Large intestine (tissue), 12 donors: ENCODE results near the gene BSCL2. TPM values are rescaled to one million over a fixed set of nuclear protein-coding genes. Genes with fewer than 3 reads are reported as not detected.
"Not testable (repeated sequence)": the region's sequence is repeated elsewhere in the genome, so short reads cannot be mapped to it uniquely, and the experiment has no call there.

Experiments
- DNase-seq, 2 donors: peaks; one replicate each; pipeline versions ENCODE4 v3.0.0 to v3.0.0-alpha.2; 2013
- H3K27ac ChIP-seq: one replicate; pipeline ENCODE4 v1.5.1; 2013; ENCODE audit warnings: low read length
- H3K27me3 ChIP-seq: 2 replicates; pipeline ENCODE4 v1.6.1; 2013; ENCODE audit warnings: low read length; ENCODE audit not compliant: control insufficient read depth, insufficient read depth
- H3K36me3 ChIP-seq: 2 replicates; pipeline ENCODE4 v1.6.1; 2013; ENCODE audit warnings: low read length; ENCODE audit not compliant: control insufficient read depth, insufficient read depth
- H3K4me1 ChIP-seq: one replicate; pipeline ENCODE4 v1.6.1; 2013; ENCODE audit warnings: low read length; ENCODE audit not compliant: control insufficient read depth, insufficient read depth
- H3K4me3 ChIP-seq: one replicate; pipeline ENCODE4 v1.5.1; 2013; ENCODE audit warnings: low read length
- H3K9me3 ChIP-seq: one replicate; pipeline ENCODE4 v1.6.1; 2013; ENCODE audit warnings: mild to moderate bottlenecking, low read depth, low read length, moderate library complexity; ENCODE audit not compliant: control insufficient read depth
- WGBS: methylation state at CpG from one replicate; pipeline ENCODE4 v1.1.5; 2013; ENCODE audit warnings: low lambda C conversion rate; ENCODE audit not compliant: insufficient coverage; 5-methylcytosine and 5-hydroxymethylcytosine counted together
- long read RNA-seq, 11 donors: transcript quantifications; one replicate each; lab custom pipeline, GENCODE V29; 2026
- polyA plus RNA-seq: library from polyadenylated mRNA; unstranded; fragments of 120-200 nt; gene quantifications from one replicate; pipeline ENCODE4 v1.2.1, GENCODE V29; 2013

BSCL2 gene
- 38.6 TPM for polyA plus RNA-seq
- long read RNA-seq, donor 1, partial matches to known transcripts: 0 of 3 reads
- long read RNA-seq, donor 1, other reads (novel, unspliced or antisense): 0 of 3 reads
- long read RNA-seq, donor 2, transcript BSCL2-207 (11 exons, 1,516 nt): major isoform, 8 of 15 reads
- long read RNA-seq, donor 2, partial matches to known transcripts: 0 of 15 reads
- long read RNA-seq, donor 2, other reads (novel, unspliced or antisense): 0 of 15 reads
- long read RNA-seq, donor 3: 0 reads
- long read RNA-seq, donor 4, partial matches to known transcripts: 0 of 1 reads
- long read RNA-seq, donor 4, other reads (novel, unspliced or antisense): 0 of 1 reads
- long read RNA-seq, donor 5, transcript BSCL2-203 (11 exons, 1,683 nt): major isoform, 8 of 10 reads
- long read RNA-seq, donor 5, partial matches to known transcripts: 0 of 10 reads
- long read RNA-seq, donor 5, other reads (novel, unspliced or antisense): 0 of 10 reads
- long read RNA-seq, donor 6, transcript BSCL2-207 (11 exons, 1,516 nt): major isoform, 6 of 11 reads
- long read RNA-seq, donor 6, partial matches to known transcripts: 0 of 11 reads
- long read RNA-seq, donor 6, other reads (novel, unspliced or antisense): 0 of 11 reads
- long read RNA-seq, donor 7, transcript BSCL2-207 (11 exons, 1,516 nt): minor isoform, 5 of 11 reads
- long read RNA-seq, donor 7, transcript BSCL2-203 (11 exons, 1,683 nt): major isoform, 6 of 11 reads
- long read RNA-seq, donor 7, partial matches to known transcripts: 0 of 11 reads
- long read RNA-seq, donor 7, other reads (novel, unspliced or antisense): 0 of 11 reads
- long read RNA-seq, donor 8, transcript BSCL2-207 (11 exons, 1,516 nt): major isoform, 10 of 21 reads
- long read RNA-seq, donor 8, transcript BSCL2-203 (11 exons, 1,683 nt): minor isoform, 6 of 21 reads
- long read RNA-seq, donor 8, partial matches to known transcripts: 0 of 21 reads
- long read RNA-seq, donor 8, other reads (novel, unspliced or antisense): 0 of 21 reads
- long read RNA-seq, donor 9, transcript BSCL2-207 (11 exons, 1,516 nt): major isoform, 11 of 23 reads
- long read RNA-seq, donor 9, partial matches to known transcripts: 5 of 23 reads
- long read RNA-seq, donor 9, other reads (novel, unspliced or antisense): 0 of 23 reads
- long read RNA-seq, donor 10, partial matches to known transcripts: 0 of 4 reads
- long read RNA-seq, donor 10, other reads (novel, unspliced or antisense): 0 of 4 reads
- long read RNA-seq, donor 11, partial matches to known transcripts: 0 of 9 reads
- long read RNA-seq, donor 11, other reads (novel, unspliced or antisense): 0 of 9 reads

DNA sequence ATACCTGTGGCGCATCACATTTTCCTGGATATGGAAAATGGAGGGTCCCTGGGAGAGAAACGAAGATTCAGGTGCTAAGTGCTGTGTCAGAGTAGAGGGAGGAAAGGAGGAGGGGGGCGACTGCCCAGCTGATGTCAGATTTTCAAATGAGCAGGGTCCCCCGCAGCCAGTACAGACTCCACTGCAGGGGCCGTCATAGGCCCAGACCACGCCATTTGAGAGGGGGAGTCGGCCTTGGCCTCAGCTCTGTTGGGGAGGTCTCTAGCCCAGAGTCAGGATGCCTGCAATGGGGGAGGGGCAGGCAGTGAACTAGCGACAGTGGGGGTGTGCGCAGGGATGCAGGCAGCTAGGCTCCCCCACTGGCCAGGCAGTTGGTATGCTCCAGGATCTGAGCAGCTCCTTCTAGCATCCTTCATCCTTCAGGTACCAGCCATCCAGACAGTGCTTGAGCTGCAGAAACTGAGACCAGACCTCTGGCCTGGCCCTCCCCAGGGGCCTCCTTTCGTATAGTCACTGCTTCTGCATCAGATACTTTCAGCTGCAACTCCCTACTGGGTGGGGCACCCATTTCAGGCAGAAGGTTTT, at the start of gene BSCL2, which contains the start of gene GNG3:
Gene BSCL2, minus strand, starts transcription at position 148 of the 585 bp plus-strand sequence. CDS start 229 bp downstream, outside the sequence.
Gene GNG3, plus strand, starts transcription at position 400 of the 585 bp plus-strand sequence. CDS start 620 bp downstream, outside the sequence.
- no peaks in the 10 kb centered on the region for H3K27me3 ChIP-seq
- WGBS: no CpG with 5 or more reads among the region's 10 CpGs
- peak within 1 kb of the TSS; percentile 55 for H3K4me3 ChIP-seq
- H3K27ac ChIP-seq: peak within 1 kb of the TSS; percentile 85
- peak in 1 of 2 donors; percentile 45 for DNase-seq
- peaks cover 54% of the 10 kb centered on the region for H3K4me1 ChIP-seq
- no peaks in the 10 kb centered on the region for H3K9me3 ChIP-seq
- H3K36me3 ChIP-seq: peaks cover 22% of the 10 kb centered on the region

DNA sequence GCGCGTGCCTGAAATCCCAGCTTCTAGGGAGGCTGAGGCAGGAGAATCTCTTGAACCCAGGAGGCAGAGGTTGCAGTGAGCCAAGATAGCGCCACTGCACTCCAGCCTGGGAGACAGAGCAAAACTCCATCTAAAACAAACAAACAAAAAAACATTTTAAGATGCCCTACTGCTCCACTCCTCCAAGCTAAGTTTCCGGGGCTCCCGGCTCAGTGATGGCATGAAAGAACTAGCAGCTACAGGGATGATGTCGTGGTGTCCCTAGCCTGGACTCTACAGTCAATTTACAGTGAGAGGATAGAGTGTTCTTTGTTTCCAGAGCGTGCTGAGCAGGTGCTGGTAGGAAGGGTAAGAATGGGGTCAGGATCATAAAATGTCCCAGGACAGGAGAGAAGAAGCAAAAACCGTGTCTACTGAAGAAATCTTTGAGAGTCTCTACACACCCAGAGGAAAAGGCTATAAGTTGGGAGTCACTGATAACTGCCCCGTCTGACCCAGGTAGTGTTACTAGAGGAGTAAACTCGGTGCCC, 47.9 kb upstream of the BSCL2 start:
- DNase-seq: no peak
- H3K9me3 ChIP-seq: no peaks in the 10 kb centered on the region
- no peak overlapping the region for H3K4me3 ChIP-seq
- 0% methylated on average over 1 of the region's 10 CpGs for WGBS
- peaks cover 14% of the 10 kb centered on the region for H3K4me1 ChIP-seq
- no peaks in the 10 kb centered on the region for H3K27me3 ChIP-seq
- H3K36me3 ChIP-seq: peaks cover 16% of the 10 kb centered on the region
- H3K27ac ChIP-seq: no peak overlapping the region

DNA sequence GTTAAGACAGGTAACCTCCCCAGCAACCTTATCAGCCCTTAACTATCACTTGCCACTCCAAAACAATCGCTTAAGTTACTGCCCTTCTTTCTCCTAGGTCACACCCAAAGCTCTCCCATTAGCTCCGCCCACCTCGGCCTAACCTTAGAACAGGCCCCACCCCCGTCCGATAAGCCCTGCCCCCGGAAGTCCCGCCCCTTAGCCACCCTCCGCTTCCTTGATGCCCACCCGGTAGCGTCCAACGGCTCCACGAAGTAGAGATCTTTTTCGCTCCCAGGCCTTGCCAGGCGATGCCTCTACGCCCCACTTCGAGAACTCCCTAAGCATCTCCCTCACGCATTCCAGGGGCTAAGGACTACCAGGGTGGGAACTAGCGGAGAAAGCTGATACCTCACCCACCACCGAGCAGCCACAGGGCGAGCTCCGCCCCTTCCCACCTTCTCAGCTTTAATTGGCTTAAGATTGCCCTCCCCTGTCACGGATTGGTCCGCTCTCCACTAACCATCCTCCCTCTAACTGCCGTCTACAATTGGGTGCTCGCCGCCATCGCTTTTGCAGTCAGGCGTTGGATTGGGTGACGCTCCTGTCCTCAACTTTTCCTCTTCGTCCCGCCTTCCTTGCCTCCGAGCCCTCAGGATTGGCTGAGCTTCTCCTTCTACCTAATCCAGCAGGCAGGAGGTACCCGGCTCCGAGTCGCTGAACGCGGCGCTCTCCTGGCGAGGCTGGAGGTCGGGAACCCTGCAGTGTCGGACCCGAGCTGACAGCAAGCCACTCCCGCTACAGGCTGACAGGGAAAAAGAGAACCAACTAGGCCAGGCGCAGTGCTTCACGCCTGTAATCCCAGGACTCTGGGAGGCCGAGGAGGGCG, 46.7 kb upstream of the BSCL2 start, which contains the start of gene ZBTB3:
Gene ZBTB3, minus strand, starts transcription at position 425 of the 868 bp plus-strand sequence. CDS start 496 bp downstream, outside the sequence.
- peak within 1 kb of the TSS; percentile 90 for H3K27ac ChIP-seq
- H3K4me3 ChIP-seq: peak within 1 kb of the TSS; percentile 82
- peak; percentile 99 for DNase-seq
- 5% methylated on average over 4 of the region's 47 CpGs for WGBS
- no peaks in the 10 kb centered on the region for H3K9me3 ChIP-seq
- peaks cover 19% of the 10 kb centered on the region for H3K36me3 ChIP-seq
- H3K4me1 ChIP-seq: peaks cover 14% of the 10 kb centered on the region
- H3K27me3 ChIP-seq: no peaks in the 10 kb centered on the region

DNA sequence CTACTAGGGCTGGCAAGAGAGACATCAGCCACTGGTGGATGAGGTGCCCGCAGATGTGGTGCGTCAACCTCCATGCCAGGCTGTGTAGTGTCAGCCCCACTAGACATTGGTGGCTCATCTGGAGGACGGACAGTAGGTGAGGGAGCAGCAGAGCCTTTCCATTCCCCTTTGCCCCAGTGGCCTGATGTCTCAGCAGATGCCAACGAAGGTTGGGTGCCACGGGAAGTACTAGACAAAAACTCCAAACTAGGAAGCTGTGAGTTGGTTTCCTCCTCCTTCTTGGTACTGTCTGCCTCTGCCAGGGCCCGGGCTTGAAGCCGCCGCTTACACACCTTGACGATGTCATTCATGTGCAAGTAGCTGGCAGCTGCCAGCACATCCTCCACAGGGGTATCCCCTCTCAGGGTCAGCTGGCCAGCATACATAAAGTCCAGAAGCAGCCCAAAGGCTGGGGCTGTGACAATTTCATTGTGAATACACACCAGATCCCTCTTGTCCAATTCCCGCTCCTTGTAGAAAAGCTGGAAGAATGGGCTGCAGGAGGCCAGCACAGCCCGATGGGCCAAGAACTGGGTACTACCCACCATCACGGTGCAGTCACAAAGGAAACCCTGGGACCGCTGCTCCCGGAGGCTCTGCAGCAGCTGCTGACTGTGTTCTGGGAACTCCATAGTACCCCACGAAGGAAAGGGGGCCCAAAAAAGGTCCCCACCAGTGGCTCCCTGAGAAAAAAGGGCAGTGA, 45.9 kb upstream of the BSCL2 start:
- WGBS: no CpG with 5 or more reads among the region's 15 CpGs

DNA sequence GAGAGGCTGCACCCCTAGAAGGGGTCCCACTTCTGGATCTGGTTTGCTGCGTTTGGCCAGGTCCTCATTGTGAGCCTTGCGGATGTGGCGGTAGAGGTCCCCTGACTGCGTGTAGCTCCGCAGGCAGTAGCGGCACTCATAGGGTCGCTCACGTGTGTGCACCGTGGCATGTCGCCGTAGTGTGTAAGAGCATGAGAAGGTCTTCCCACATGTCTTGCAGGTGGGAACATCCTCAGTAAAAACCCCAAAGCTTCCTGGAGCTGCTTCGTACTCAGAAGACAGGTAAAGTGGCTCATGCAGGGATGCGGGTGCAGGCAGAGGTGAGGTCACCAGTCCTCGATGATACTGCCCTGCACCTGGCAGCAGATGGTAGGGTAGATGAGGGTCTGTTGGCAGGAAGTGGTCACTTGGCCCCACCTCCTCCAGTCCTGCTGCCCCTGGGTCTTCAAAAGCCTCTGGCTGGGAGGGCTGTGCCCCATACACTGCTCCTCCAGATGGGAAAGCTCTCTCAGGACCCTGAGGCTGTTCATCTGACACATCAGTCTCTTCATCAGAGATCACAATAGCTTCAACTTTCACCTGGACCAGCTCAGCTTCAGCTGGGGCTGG, 45.1 kb upstream of the BSCL2 start:
- peaks cover 14% of the 10 kb centered on the region for H3K4me1 ChIP-seq
- H3K27ac ChIP-seq: no peak overlapping the region
- H3K36me3 ChIP-seq: peaks cover 22% of the 10 kb centered on the region
- no peaks in the 10 kb centered on the region for H3K9me3 ChIP-seq
- no peak for DNase-seq
- H3K27me3 ChIP-seq: no peaks in the 10 kb centered on the region
- WGBS: no CpG with 5 or more reads among the region's 14 CpGs
- H3K4me3 ChIP-seq: no peak overlapping the region

More for the DNA sequence above, 45.9 kb upstream of the BSCL2 start:
- Histone ChIP-seq H3K36me3 (peaks cover 22% of the 10 kb centered on the region), H3K27me3 (no peaks in the 10 kb centered on the region), H3K27ac (peak overlapping the region; percentile 90), H3K4me3 (peak overlapping the region; percentile 82), H3K4me1 (peaks cover 14% of the 10 kb centered on the region), H3K9me3 (no peaks in the 10 kb centered on the region)
- no peak for DNase-seq

DNA sequence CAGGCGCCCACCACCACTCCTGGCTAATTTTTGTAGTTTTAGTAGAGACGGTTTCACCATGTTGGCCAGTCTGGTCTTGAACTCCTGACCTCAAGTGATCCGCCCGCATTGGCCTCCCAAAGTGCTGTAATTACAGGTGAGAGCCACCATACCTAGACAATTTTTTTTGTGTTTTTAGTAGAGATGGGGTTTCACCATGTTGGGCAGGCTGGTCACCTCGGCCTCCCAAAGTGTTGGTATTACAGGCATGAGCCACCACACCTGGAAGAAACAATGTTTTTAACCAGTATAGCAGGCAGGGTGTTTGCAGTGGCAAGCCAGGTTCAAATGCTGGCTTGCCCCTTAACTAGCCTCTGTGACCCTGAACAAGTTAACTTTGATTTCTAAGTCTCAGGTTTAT, 42.7 kb upstream of the BSCL2 start:
- not testable (repeated sequence) for H3K9me3 ChIP-seq, DNase-seq, H3K27ac ChIP-seq, H3K4me3 ChIP-seq, H3K27me3 ChIP-seq
- Histone ChIP-seq H3K4me1 (peaks cover 14% of the 10 kb centered on the region), H3K36me3 (peaks cover 22% of the 10 kb centered on the region)
- WGBS: no CpG with 5 or more reads among the region's 5 CpGs

DNA sequence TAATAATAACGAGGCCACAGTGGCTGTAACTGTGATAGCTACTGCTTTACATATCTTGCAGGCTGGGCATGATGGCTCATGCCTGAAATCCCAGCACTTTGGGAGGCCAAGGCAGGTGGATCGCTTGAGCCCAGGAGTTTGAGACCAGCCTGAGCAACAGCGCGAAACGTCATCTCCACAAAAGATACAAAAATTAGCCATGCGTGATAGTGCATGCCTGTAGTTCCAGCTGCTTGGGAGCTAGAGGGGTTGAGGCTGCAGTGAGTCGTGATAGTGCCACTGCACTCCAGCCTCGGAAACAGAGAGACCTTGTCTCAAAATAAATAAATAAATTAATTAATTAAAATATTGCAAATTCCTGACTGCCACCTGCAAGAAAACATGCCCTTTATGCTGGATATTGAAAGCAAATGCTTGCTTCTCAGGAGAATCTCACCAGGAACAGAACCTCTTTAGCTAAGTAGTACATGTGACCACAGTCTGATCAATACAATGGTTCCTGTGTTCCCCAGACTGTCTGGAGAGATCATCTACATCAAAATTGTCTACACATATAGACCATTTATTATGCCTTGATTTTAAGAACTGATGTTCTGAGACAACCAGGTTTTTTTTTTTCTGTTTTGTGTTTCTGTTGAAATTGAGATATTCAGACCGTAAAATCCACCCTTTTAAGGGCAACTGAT, 40.4 kb upstream of the BSCL2 start:
- WGBS: 86% methylated on average over 1 of the region's 9 CpGs
- Histone ChIP-seq H3K27ac (no peak overlapping the region), H3K9me3 (no peaks in the 10 kb centered on the region), H3K36me3 (peaks cover 18% of the 10 kb centered on the region), H3K27me3 (no peaks in the 10 kb centered on the region), H3K4me1 (peaks cover under 1% of the 10 kb centered on the region), H3K4me3 (no peak overlapping the region)
- DNase-seq: no peak

DNA sequence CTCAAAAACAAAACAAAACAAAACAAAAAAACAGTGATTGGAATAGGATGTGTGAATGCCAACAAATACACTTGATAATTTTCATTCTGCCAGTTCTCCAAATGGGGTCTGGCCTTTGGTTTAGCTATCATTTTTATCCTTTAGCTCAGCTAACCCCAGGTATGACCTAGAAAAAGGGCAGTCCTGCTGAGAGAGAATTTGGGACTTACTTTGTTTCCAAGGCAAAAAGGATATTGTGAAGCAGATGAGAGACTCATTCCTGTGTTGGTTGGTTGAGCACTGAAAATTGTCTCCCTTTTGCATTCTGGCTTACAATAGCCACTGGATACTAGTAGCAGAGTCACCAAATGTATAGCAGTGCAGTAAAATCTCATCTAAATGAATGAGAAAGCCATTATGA, 30.0 kb upstream of the BSCL2 start:
- Histone ChIP-seq H3K4me1 (no peaks in the 10 kb centered on the region), H3K27ac (no peak overlapping the region), H3K4me3 (no peak overlapping the region), H3K36me3 (peaks cover 43% of the 10 kb centered on the region), H3K27me3 (no peaks in the 10 kb centered on the region), H3K9me3 (no peaks in the 10 kb centered on the region)
- DNase-seq: no peak
